ENCODE data around the gene CACNG8. TPM values are rescaled to one million over a fixed set of nuclear protein-coding genes. Genes with fewer than 3 reads are reported as not detected.

CACNG8 gene
- total and polyA plus RNA-seq, 4 donors = 0.01 to 0.15 (median 0.06) TPM; not detected in 1

GRCh38 chr19:53942001-53942786 is 20.5 kb upstream of the CACNG8 start:
- Histone ChIP-seq H3K27me3 (ENCODE audit: control insufficient read depth in 3 of 3, insufficient read depth in 3 of 3, low read length in 2 of 3) (peaks cover 7 to 43% (median 13%) of the 10 kb centered on the region in 3 donors), H3K4me3 (no peak overlapping the region), H3K36me3 (ENCODE audit: control insufficient read depth in 4 of 4, insufficient read depth in 4 of 4, low read length in 4 of 4) (no peaks in the 10 kb centered on the region), H3K9me3 (ENCODE audit: control insufficient read depth in 4 of 4, insufficient read depth in 3 of 4, low read length in 3 of 4) (peaks cover 0 to 12% (median 0%) of the 10 kb centered on the region in 4 donors), H3K9ac (ENCODE audit: insufficient read depth in 1 of 2, low read length in 2 of 2) (no peak overlapping the region), H3K27ac (ENCODE audit: low read depth in 1 of 2, low read length in 1 of 2) (no peak overlapping the region), H3K4me1 (ENCODE audit: control insufficient read depth in 5 of 5, insufficient read depth in 5 of 5, low read length in 5 of 5) (no peaks in the 10 kb centered on the region)
- WGBS, 2 donors = 6% methylated on average over 47 to 55 of the region's 55 CpGs
- no peak for ATAC-seq (ENCODE audit: insufficient read depth, low FRiP score)
- DNase-seq = no peak
- TF ChIP-seq CTCF (IDR thresholded peaks at IDR 0.05; ENCODE audit: control extremely low read depth, extremely low read depth) = no peak

- TF ChIP-seq CTCF (IDR thresholded peaks at IDR 0.05; ENCODE audit: control extremely low read depth, extremely low read depth) = no peak
- peaks cover 7 to 43% (median 13%) of the 10 kb centered on the region in 3 donors for H3K27me3 ChIP-seq (ENCODE audit: control insufficient read depth in 3 of 3, insufficient read depth in 3 of 3, low read length in 2 of 3)
- no peaks in the 10 kb centered on the region for H3K4me1 ChIP-seq (ENCODE audit: control insufficient read depth in 5 of 5, insufficient read depth in 5 of 5, low read length in 5 of 5)
- H3K9me3 ChIP-seq (ENCODE audit: control insufficient read depth in 4 of 4, insufficient read depth in 3 of 4, low read length in 3 of 4) = peaks cover 0 to 12% (median 0%) of the 10 kb centered on the region in 4 donors
- no peak overlapping the region for H3K27ac ChIP-seq (ENCODE audit: low read depth in 1 of 2, low read length in 1 of 2)
- no peak for DNase-seq
- ATAC-seq (ENCODE audit: insufficient read depth, low FRiP score) = no peak
- no peak overlapping the region for H3K4me3 ChIP-seq
- no peak overlapping the region for H3K9ac ChIP-seq (ENCODE audit: insufficient read depth in 1 of 2, low read length in 2 of 2)
- H3K36me3 ChIP-seq (ENCODE audit: control insufficient read depth in 4 of 4, insufficient read depth in 4 of 4, low read length in 4 of 4) = no peaks in the 10 kb centered on the region
- 76 to 80% methylated on average over 4 of the region's 4 CpGs for WGBS, 2 donors
Measured at GRCh38 chr19:53944416-53944815, 18.3 kb upstream of the CACNG8 start.

GRCh38 chr19:53944933-53945332 is 17.8 kb upstream of the CACNG8 start:
- no peak for TF ChIP-seq CTCF (IDR thresholded peaks at IDR 0.05; ENCODE audit: control extremely low read depth, extremely low read depth)
- DNase-seq (no peak), ATAC-seq (ENCODE audit: insufficient read depth, low FRiP score) (no peak)
- no peaks in the 10 kb centered on the region for H3K36me3 ChIP-seq (ENCODE audit: control insufficient read depth in 4 of 4, insufficient read depth in 4 of 4, low read length in 4 of 4)
- WGBS, 2 donors = 89 to 93% methylated on average over 4 of the region's 4 CpGs
- peaks cover 7 to 39% (median 13%) of the 10 kb centered on the region in 3 donors for H3K27me3 ChIP-seq (ENCODE audit: control insufficient read depth in 3 of 3, insufficient read depth in 3 of 3, low read length in 2 of 3)
- no peaks in the 10 kb centered on the region for H3K4me1 ChIP-seq (ENCODE audit: control insufficient read depth in 5 of 5, insufficient read depth in 5 of 5, low read length in 5 of 5)
- H3K9ac ChIP-seq (ENCODE audit: insufficient read depth in 1 of 2, low read length in 2 of 2) = no peak overlapping the region
- peaks cover 0 to 12% (median 0%) of the 10 kb centered on the region in 4 donors for H3K9me3 ChIP-seq (ENCODE audit: control insufficient read depth in 4 of 4, insufficient read depth in 3 of 4, low read length in 3 of 4)
- H3K27ac ChIP-seq (ENCODE audit: low read depth in 1 of 2, low read length in 1 of 2) = no peak overlapping the region
- no peak overlapping the region for H3K4me3 ChIP-seq

Data from lung (tissue), 12 donors.